GM19351 (cell line): ENCODE measurements around the gene CEP70.
"Not testable (repeated sequence)": the region's sequence is repeated elsewhere in the genome, so short reads cannot be mapped to it uniquely, and the experiment has no call there.

Experiments
- ATAC-seq: cut with Tn5 transposase; IDR thresholded peaks from one replicate; pipeline ENCODE4 v1.9.1; 2021; ENCODE audit warnings: mild to moderate bottlenecking, moderate library complexity; ENCODE audit not compliant: unreplicated experiment

The CEP70 gene

GRCh38 chr3:138593488-138594149, 441 bp downstream of the CEP70 start:
- ATAC-seq, result no peak

GRCh38 chr3:138591392-138591791, 2.7 kb downstream of the CEP70 start:
- no peak for ATAC-seq

GRCh38 chr3:138588445-138588844, 5.6 kb downstream of the CEP70 start:
- ATAC-seq, result no peak

GRCh38 chr3:138587374-138587773, 6.7 kb downstream of the CEP70 start:
- no peak for ATAC-seq

GRCh38 chr3:138578961-138579574, 15.0 kb downstream of the CEP70 start:
- no peak for ATAC-seq

GRCh38 chr3:138578141-138578540, 15.9 kb downstream of the CEP70 start:
- peak; percentile 84 for ATAC-seq

- no peak for ATAC-seq
Observed at GRCh38 chr3:138573138-138573537, 20.9 kb downstream of the CEP70 start.

GRCh38 chr3:138569624-138570023, 24.4 kb downstream of the CEP70 start:
- ATAC-seq, result not testable (repeated sequence)

- no peak for ATAC-seq
Observed at GRCh38 chr3:138569090-138569489, 25.0 kb downstream of the CEP70 start.

GRCh38 chr3:138567403-138567802, 26.7 kb downstream of the CEP70 start:
- no peak for ATAC-seq

GRCh38 chr3:138566293-138566692, 27.8 kb downstream of the CEP70 start:
- not testable (repeated sequence) for ATAC-seq

- not testable (repeated sequence) for ATAC-seq
Observed at GRCh38 chr3:138562902-138563301, 31.2 kb downstream of the CEP70 start.

- ATAC-seq, result no peak
Observed at GRCh38 chr3:138560501-138560900, 33.6 kb downstream of the CEP70 start.

GRCh38 chr3:138559134-138559533, 34.9 kb downstream of the CEP70 start:
- ATAC-seq, result no peak

GRCh38 chr3:138554775-138555174, 39.3 kb downstream of the CEP70 start:
- ATAC-seq, result not testable (repeated sequence)

GRCh38 chr3:138550958-138551357, 43.1 kb downstream of the CEP70 start:
- ATAC-seq, result not testable (repeated sequence)

- no peak for ATAC-seq
Observed at GRCh38 chr3:138549179-138549977, 44.7 kb downstream of the CEP70 start.

- ATAC-seq, result no peak
Observed at GRCh38 chr3:138547342-138547975, 46.6 kb downstream of the CEP70 start.

- no peak for ATAC-seq
Observed at GRCh38 chr3:138544546-138544945, 49.5 kb downstream of the CEP70 start.

GRCh38 chr3:138542977-138543376, 51.1 kb downstream of the CEP70 start:
- ATAC-seq, result no peak

GRCh38 chr3:138539352-138539751, 54.7 kb downstream of the CEP70 start:
- ATAC-seq, result no peak
